ENCODE results near the gene ZFPL1.

DNA sequence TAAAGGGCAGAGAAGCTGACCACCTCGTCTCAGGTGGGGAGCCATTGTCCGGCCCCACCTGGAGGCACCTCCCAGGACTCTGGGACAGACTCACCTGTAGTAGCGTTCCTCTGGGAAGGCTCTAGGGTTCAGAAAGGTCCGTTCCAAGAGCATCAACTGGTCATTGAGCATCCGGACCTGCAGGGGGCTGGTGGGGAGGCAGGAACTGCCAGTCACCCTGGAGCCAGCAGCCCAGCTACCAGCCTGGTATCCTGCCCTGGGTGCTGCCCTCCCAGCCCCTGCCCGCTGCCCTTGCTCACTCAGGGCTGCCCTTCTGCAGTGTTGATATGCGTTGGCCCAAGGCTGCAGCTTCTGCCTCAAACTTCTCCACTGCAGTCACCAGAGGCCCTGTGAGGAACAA is 38.3 kb upstream of the ZFPL1 start:
- TF ChIP-seq, protein P1, sequence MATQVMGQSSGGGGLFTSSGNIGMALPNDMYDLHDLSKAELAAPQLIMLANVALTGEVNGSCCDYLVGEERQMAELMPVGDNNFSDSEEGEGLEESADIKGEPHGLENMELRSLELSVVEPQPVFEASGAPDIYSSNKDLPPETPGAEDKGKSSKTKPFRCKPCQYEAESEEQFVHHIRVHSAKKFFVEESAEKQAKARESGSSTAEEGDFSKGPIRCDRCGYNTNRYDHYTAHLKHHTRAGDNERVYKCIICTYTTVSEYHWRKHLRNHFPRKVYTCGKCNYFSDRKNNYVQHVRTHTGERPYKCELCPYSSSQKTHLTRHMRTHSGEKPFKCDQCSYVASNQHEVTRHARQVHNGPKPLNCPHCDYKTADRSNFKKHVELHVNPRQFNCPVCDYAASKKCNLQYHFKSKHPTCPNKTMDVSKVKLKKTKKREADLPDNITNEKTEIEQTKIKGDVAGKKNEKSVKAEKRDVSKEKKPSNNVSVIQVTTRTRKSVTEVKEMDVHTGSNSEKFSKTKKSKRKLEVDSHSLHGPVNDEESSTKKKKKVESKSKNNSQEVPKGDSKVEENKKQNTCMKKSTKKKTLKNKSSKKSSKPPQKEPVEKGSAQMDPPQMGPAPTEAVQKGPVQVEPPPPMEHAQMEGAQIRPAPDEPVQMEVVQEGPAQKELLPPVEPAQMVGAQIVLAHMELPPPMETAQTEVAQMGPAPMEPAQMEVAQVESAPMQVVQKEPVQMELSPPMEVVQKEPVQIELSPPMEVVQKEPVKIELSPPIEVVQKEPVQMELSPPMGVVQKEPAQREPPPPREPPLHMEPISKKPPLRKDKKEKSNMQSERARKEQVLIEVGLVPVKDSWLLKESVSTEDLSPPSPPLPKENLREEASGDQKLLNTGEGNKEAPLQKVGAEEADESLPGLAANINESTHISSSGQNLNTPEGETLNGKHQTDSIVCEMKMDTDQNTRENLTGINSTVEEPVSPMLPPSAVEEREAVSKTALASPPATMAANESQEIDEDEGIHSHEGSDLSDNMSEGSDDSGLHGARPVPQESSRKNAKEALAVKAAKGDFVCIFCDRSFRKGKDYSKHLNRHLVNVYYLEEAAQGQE (IDR thresholded peaks at IDR 0.05), result no peak
- TF ChIP-seq, protein P2, sequence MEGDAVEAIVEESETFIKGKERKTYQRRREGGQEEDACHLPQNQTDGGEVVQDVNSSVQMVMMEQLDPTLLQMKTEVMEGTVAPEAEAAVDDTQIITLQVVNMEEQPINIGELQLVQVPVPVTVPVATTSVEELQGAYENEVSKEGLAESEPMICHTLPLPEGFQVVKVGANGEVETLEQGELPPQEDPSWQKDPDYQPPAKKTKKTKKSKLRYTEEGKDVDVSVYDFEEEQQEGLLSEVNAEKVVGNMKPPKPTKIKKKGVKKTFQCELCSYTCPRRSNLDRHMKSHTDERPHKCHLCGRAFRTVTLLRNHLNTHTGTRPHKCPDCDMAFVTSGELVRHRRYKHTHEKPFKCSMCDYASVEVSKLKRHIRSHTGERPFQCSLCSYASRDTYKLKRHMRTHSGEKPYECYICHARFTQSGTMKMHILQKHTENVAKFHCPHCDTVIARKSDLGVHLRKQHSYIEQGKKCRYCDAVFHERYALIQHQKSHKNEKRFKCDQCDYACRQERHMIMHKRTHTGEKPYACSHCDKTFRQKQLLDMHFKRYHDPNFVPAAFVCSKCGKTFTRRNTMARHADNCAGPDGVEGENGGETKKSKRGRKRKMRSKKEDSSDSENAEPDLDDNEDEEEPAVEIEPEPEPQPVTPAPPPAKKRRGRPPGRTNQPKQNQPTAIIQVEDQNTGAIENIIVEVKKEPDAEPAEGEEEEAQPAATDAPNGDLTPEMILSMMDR (IDR thresholded peaks at IDR 0.05; ENCODE audit: low read depth, low read length, missing input control), result no peak
- no peak for TF ChIP-seq YY1 (IDR thresholded peaks at IDR 0.05)
- TF ChIP-seq, protein P3, sequence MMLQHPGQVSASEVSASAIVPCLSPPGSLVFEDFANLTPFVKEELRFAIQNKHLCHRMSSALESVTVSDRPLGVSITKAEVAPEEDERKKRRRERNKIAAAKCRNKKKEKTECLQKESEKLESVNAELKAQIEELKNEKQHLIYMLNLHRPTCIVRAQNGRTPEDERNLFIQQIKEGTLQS (IDR thresholded peaks at IDR 0.05), result no peak
- TF ChIP-seq, protein P4, sequence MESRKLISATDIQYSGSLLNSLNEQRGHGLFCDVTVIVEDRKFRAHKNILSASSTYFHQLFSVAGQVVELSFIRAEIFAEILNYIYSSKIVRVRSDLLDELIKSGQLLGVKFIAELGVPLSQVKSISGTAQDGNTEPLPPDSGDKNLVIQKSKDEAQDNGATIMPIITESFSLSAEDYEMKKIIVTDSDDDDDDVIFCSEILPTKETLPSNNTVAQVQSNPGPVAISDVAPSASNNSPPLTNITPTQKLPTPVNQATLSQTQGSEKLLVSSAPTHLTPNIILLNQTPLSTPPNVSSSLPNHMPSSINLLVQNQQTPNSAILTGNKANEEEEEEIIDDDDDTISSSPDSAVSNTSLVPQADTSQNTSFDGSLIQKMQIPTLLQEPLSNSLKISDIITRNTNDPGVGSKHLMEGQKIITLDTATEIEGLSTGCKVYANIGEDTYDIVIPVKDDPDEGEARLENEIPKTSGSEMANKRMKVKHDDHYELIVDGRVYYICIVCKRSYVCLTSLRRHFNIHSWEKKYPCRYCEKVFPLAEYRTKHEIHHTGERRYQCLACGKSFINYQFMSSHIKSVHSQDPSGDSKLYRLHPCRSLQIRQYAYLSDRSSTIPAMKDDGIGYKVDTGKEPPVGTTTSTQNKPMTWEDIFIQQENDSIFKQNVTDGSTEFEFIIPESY (IDR thresholded peaks at IDR 0.05), result no peak
- TF ChIP-seq, protein P5, sequence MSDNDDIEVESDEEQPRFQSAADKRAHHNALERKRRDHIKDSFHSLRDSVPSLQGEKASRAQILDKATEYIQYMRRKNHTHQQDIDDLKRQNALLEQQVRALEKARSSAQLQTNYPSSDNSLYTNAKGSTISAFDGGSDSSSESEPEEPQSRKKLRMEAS (IDR thresholded peaks at IDR 0.05), result no peak
- TF ChIP-seq EGR1 (IDR thresholded peaks at IDR 0.05; ENCODE audit: low read depth in 2 of 2), result no peak
- no peak for TF ChIP-seq TAF1 (conservative IDR thresholded peaks at IDR 0.05)
